KOPT-K1 (cell line): Measurements from ENCODE around the gene ZFP36L2.
A peak's percentile ranks its signal among the peaks of the same experiment; 100 is the strongest.

Experiments
- H3K27ac ChIP-seq: fragments of 200-600 bp; sonication (generic); 2 replicates; pipeline ENCODE4 v1.5.1; 2016; ENCODE audit warnings: antibody characterized with exemption, mild to moderate bottlenecking, low read depth, low read length; ENCODE audit not compliant: poor library complexity, severe bottlenecking
- H3K36me3 ChIP-seq: fragments of 200-600 bp; sonication (generic); 2 replicates; pipeline ENCODE4 v1.5.1; 2017; ENCODE audit warnings: antibody characterized with exemption, mild to moderate bottlenecking, low read length, moderate library complexity; ENCODE audit not compliant: insufficient read depth
- H3K9me3 ChIP-seq: fragments of 200-600 bp; sonication (generic); 2 replicates; pipeline ENCODE4 v1.5.1; 2017; ENCODE audit warnings: antibody characterized with exemption, low read length, mild to moderate bottlenecking; ENCODE audit not compliant: insufficient read depth, poor library complexity, severe bottlenecking

ZFP36L2 gene

GRCh38 chr2:43179942-43180341, 46.5 kb downstream of the ZFP36L2 start:
- Histone ChIP-seq H3K36me3 (no peaks in the 10 kb centered on the region), H3K27ac (no peak overlapping the region)

GRCh38 chr2:43178602-43179542, 47.5 kb downstream of the ZFP36L2 start:
- Histone ChIP-seq H3K27ac (peak overlapping the region; percentile 42), H3K9me3 (no peaks in the 10 kb centered on the region), H3K36me3 (no peaks in the 10 kb centered on the region)

More at GRCh38 chr2:43179942-43180341, 46.5 kb downstream of the ZFP36L2 start:
- H3K9me3 ChIP-seq, result no peaks in the 10 kb centered on the region

- peak overlapping the region; percentile 42 for H3K27ac ChIP-seq
- no peaks in the 10 kb centered on the region for H3K36me3 ChIP-seq
- no peaks in the 10 kb centered on the region for H3K9me3 ChIP-seq
These were observed 48.3 kb downstream of the ZFP36L2 start for GRCh38 chr2:43178055-43178598.

GRCh38 chr2:43176449-43176848, 50.0 kb downstream of the ZFP36L2 start:
- no peaks in the 10 kb centered on the region for H3K9me3 ChIP-seq
- H3K36me3 ChIP-seq, result no peaks in the 10 kb centered on the region
- H3K27ac ChIP-seq, result peak overlapping the region; percentile 76

- Histone ChIP-seq H3K36me3 (no peaks in the 10 kb centered on the region), H3K9me3 (no peaks in the 10 kb centered on the region), H3K27ac (peak overlapping the region; percentile 76)
These were observed 50.5 kb downstream of the ZFP36L2 start for GRCh38 chr2:43175876-43176275.

GRCh38 chr2:43175020-43175441, 51.4 kb downstream of the ZFP36L2 start:
- Histone ChIP-seq H3K27ac (peak overlapping the region; percentile 76), H3K9me3 (no peaks in the 10 kb centered on the region), H3K36me3 (no peaks in the 10 kb centered on the region)

- Histone ChIP-seq H3K27ac (peak overlapping the region; percentile 76), H3K9me3 (no peaks in the 10 kb centered on the region), H3K36me3 (no peaks in the 10 kb centered on the region)
These were observed 52.0 kb downstream of the ZFP36L2 start for GRCh38 chr2:43174368-43174916.
